ENCODE data around the gene RHPN2. TPM values are rescaled to one million over a fixed set of nuclear protein-coding genes. Genes with fewer than 3 reads are reported as not detected.
A peak's percentile ranks its signal among the peaks of the same experiment; 100 is the strongest.

RHPN2 gene
- total RNA-seq, 4 donors from 2014 or later: 5.7 to 24.0 (median 14.1) TPM

- TF ChIP-seq, protein P1, sequence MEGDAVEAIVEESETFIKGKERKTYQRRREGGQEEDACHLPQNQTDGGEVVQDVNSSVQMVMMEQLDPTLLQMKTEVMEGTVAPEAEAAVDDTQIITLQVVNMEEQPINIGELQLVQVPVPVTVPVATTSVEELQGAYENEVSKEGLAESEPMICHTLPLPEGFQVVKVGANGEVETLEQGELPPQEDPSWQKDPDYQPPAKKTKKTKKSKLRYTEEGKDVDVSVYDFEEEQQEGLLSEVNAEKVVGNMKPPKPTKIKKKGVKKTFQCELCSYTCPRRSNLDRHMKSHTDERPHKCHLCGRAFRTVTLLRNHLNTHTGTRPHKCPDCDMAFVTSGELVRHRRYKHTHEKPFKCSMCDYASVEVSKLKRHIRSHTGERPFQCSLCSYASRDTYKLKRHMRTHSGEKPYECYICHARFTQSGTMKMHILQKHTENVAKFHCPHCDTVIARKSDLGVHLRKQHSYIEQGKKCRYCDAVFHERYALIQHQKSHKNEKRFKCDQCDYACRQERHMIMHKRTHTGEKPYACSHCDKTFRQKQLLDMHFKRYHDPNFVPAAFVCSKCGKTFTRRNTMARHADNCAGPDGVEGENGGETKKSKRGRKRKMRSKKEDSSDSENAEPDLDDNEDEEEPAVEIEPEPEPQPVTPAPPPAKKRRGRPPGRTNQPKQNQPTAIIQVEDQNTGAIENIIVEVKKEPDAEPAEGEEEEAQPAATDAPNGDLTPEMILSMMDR (IDR thresholded peaks at IDR 0.05): no peak
- ATAC-seq (ENCODE audit: low FRiP score) (no peak), DNase-seq (ENCODE audit: low spot score) (no peak)
Measured at GRCh38 chr19:33089010-33089409, 24.3 kb upstream of the RHPN2 start.

- no peak for DNase-seq (ENCODE audit: low spot score)
- TF ChIP-seq, protein P1 (IDR thresholded peaks at IDR 0.05): no peak
- no peak for ATAC-seq (ENCODE audit: low FRiP score)
Measured at GRCh38 chr19:33086955-33087354, 22.3 kb upstream of the RHPN2 start.

DNA sequence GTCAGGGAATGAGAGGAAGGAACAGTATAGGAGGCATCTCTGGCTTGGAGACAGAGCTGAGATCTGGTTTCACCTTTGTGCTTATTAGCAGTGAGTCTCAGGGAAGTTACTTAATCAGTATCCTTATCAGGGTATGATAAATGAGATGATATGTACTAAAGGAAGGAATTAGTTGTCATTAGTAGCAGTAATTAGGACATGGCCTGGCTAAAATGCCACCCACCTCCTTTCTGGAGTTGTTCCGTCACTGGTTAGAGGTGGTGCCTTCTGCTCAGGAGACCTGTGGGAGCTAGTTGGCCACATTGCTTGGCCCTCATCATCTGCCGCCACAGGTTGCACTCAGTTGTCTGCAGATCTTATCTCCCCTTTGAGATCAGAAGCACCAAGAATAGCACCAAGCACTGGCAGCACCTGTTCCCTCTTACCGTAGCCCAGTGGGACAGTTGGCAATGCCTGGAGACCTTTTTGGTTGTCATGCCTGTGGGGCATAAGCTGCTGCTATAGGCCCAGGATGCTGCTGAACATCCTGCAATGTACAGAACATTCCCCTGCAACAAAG lies 21.0 kb upstream of the RHPN2 start:
- DNase-seq (ENCODE audit: low spot score): no peak
- TF ChIP-seq, protein P1 (IDR thresholded peaks at IDR 0.05): no peak
- no peak for ATAC-seq (ENCODE audit: low FRiP score)

DNA sequence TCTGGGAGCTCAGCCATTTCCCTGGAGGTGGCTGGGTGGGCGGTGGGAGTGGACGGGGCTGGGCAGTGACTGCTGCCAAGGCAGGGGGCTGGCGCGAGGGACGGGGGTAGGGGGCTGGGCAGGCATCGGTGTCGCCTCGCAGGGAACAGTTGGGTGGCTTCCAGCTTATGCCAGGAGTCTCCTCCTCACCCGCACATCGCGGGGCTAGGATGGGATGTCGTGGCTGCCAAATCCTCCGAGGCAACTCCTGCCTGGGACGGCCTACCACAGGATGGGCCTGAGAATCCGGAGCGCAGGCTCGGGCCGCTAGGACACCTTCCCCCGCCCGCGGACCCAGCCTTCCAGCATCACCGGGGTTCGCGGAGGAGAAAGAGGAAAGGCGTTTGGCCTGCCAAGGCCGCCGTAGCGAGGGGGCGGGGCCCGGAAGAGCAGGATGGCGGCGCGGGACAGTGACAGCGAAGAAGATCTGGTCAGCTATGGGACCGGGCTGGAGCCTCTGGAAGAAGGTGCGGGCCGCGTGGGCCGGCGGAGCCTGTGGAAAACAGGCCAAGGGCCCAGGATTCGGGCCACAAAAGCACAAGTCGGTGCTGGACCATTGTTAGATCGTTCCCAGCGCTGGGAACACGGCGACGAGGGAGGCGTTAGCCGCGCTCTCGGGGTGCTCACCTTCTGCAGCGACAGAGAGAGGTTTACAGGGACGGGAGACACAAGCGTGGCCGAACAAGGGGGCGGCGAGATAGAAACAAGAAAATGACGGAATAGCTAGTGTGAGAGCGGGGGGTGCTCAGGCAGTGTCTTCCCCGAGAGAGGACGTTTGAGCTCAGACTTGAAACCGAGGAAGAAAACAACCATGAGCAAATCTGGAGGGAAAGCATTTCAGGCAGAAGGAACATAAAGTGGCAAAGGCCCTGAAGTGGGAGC lies 16.3 kb upstream of the RHPN2 start, which contains the start of gene GPATCH1:
TSS of gene GPATCH1 (plus strand) at position 421 of the 921 bp plus-strand sequence. CDS start at position 434, 13 bp downstream.
- DNase-seq (ENCODE audit: low spot score) (peak; percentile 70), ATAC-seq (ENCODE audit: low FRiP score) (peak; percentile 81)
- TF ChIP-seq, protein P1 (IDR thresholded peaks at IDR 0.05): no peak

- ATAC-seq (ENCODE audit: low FRiP score): no peak
- DNase-seq (ENCODE audit: low spot score): no peak
- TF ChIP-seq, protein P1 (IDR thresholded peaks at IDR 0.05): no peak
Measured at GRCh38 chr19:33075519-33075918, 10.8 kb upstream of the RHPN2 start.

GRCh38 chr19:33071887-33072286 lies 7.2 kb upstream of the RHPN2 start:
- TF ChIP-seq, protein P1 (IDR thresholded peaks at IDR 0.05): no peak

More at GRCh38 chr19:33071887-33072286, 7.2 kb upstream of the RHPN2 start:
- DNase-seq (ENCODE audit: low spot score) (no peak), ATAC-seq (ENCODE audit: low FRiP score) (no peak)

Measured in omental fat pad (tissue), 4 donors.